Endothelial cell of umbilical vein (primary cell): ENCODE data around the gene MAST4.

ENCODE experiments used
- CTCF ChIP-seq, 2 donors: IDR thresholded peaks; 1 replicate in 1 of 2; 2 replicates in 1 of 2; pipeline ENCODE4 v1.5.1; 2011; ENCODE audit warnings: low read length in 2 of 2, mild to moderate bottlenecking in 2 of 2, moderate library complexity in 2 of 2, control low read depth in 1 of 2, inconsistent platforms in 1 of 2, low read depth in 1 of 2; ENCODE audit not compliant: insufficient read depth in 1 of 2; ENCODE audit errors: extremely low read depth in 1 of 2
- POLR2A ChIP-seq: IDR thresholded peaks from 2 replicates; pipeline ENCODE4 v1.6.1; 2012; ENCODE audit warnings: low read depth, mild to moderate bottlenecking, control low read depth, low read length

DNA sequence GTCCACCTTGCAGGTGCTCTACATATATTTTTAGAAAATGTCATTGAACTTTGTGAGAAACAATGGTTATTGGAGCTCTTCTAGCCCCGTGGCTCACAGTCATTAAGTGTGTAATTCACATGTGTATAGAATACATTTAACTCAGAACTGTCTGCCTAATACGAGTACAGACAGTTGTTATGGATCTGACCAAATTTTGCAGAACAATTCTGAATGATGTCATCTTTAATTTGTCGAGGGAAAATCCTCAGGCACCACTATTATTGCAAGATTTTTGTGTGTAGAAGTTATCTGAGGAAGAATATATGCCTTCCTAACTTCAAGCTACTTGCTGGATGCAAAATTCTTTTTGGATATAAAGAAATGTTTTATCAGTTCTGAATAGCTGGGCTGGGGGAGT lies 383.5 kb downstream of the MAST4 start:
- TF ChIP-seq CTCF (IDR thresholded peaks at IDR 0.05; ENCODE audit: extremely low read depth in 1 of 2, insufficient read depth in 1 of 2, low read depth in 1 of 2, low read length in 2 of 2): no peak
- no peak for TF ChIP-seq POLR2A
